C4-2B (cell line): ENCODE results near the gene MED25.

Experiments
- ZFX ChIP-seq: fragments of 450-650 bp; IDR thresholded peaks from 2 replicates; pipeline ENCODE4 v1.6.1; 2017
- TF ChIP-seq, protein P1 (sequence below): fragments of 450-650 bp; conservative IDR thresholded peaks from 2 replicates; pipeline ENCODE4 v1.5.1; 2017; ENCODE audit warnings: mild to moderate bottlenecking

GRCh38 chr19:49859682-49860335 lies 41.7 kb downstream of the MED25 start:
- TF ChIP-seq, protein P1, sequence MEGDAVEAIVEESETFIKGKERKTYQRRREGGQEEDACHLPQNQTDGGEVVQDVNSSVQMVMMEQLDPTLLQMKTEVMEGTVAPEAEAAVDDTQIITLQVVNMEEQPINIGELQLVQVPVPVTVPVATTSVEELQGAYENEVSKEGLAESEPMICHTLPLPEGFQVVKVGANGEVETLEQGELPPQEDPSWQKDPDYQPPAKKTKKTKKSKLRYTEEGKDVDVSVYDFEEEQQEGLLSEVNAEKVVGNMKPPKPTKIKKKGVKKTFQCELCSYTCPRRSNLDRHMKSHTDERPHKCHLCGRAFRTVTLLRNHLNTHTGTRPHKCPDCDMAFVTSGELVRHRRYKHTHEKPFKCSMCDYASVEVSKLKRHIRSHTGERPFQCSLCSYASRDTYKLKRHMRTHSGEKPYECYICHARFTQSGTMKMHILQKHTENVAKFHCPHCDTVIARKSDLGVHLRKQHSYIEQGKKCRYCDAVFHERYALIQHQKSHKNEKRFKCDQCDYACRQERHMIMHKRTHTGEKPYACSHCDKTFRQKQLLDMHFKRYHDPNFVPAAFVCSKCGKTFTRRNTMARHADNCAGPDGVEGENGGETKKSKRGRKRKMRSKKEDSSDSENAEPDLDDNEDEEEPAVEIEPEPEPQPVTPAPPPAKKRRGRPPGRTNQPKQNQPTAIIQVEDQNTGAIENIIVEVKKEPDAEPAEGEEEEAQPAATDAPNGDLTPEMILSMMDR: no peak
- no peak for TF ChIP-seq ZFX
